Activated CD4-positive, alpha-beta T cell treated with anti-CD3 and anti-CD28 coated beads, Interleukin-10, Interleukin-2, amounts not matched to agents 100 ng/mL and 50 ng/mL, durations not matched to agents 16 hours and 8 hours (primary cell): ENCODE results near the gene ANKRD12.
A peak's percentile ranks its signal among the peaks of the same experiment; 100 is the strongest.
"Not testable (repeated sequence)": the region's sequence is repeated elsewhere in the genome, so short reads cannot be mapped to it uniquely, and the experiment has no call there.

ENCODE experiments used
- DNase-seq: peaks from one replicate; pipeline ENCODE4 v3.0.0-alpha.2; 2020

The ANKRD12 gene

GRCh38 chr18:9147440-9148202 is 11.0 kb downstream of the ANKRD12 start:
- peak; percentile 74 for DNase-seq

GRCh38 chr18:9148203-9148552 is 11.6 kb downstream of the ANKRD12 start:
- DNase-seq: no peak

- no peak for DNase-seq
Measured at GRCh38 chr18:9150121-9150520, 13.5 kb downstream of the ANKRD12 start.

GRCh38 chr18:9153256-9153655 is 16.7 kb downstream of the ANKRD12 start:
- DNase-seq: no peak

- no peak for DNase-seq
Measured at GRCh38 chr18:9156604-9157249, 20.1 kb downstream of the ANKRD12 start.

GRCh38 chr18:9157806-9158205 is 21.2 kb downstream of the ANKRD12 start:
- no peak for DNase-seq

- DNase-seq: no peak
Measured at GRCh38 chr18:9160014-9160413, 23.4 kb downstream of the ANKRD12 start.

- DNase-seq: not testable (repeated sequence)
Measured at GRCh38 chr18:9162663-9163062, 26.1 kb downstream of the ANKRD12 start.

- DNase-seq: not testable (repeated sequence)
Measured at GRCh38 chr18:9164149-9164548, 27.6 kb downstream of the ANKRD12 start.

GRCh38 chr18:9165883-9166282 is 29.3 kb downstream of the ANKRD12 start:
- not testable (repeated sequence) for DNase-seq

- DNase-seq: not testable (repeated sequence)
Measured at GRCh38 chr18:9169515-9169914, 32.9 kb downstream of the ANKRD12 start.

GRCh38 chr18:9171919-9172318 is 35.3 kb downstream of the ANKRD12 start:
- not testable (repeated sequence) for DNase-seq

GRCh38 chr18:9172506-9173127 is 36.0 kb downstream of the ANKRD12 start:
- no peak for DNase-seq

- peak; percentile 36 for DNase-seq
Measured at GRCh38 chr18:9173770-9174233, 37.2 kb downstream of the ANKRD12 start.

GRCh38 chr18:9174302-9174701 is 37.7 kb downstream of the ANKRD12 start:
- no peak for DNase-seq

GRCh38 chr18:9175115-9175514 is 38.5 kb downstream of the ANKRD12 start:
- DNase-seq: no peak

GRCh38 chr18:9177031-9177430 is 40.5 kb downstream of the ANKRD12 start:
- no peak for DNase-seq

GRCh38 chr18:9177466-9177865 is 40.9 kb downstream of the ANKRD12 start:
- DNase-seq: no peak

GRCh38 chr18:9178557-9178956 is 42.0 kb downstream of the ANKRD12 start:
- no peak for DNase-seq

- no peak for DNase-seq
Measured at GRCh38 chr18:9181275-9181674, 44.7 kb downstream of the ANKRD12 start.

- DNase-seq: no peak
Measured at GRCh38 chr18:9182852-9183399, 46.3 kb downstream of the ANKRD12 start.

- DNase-seq: peak; percentile 9
Measured at GRCh38 chr18:9184998-9185613, 48.5 kb downstream of the ANKRD12 start.
